NCI-H69 (cell line): ENCODE data around the gene RIMS1.

ENCODE experiments used
- DNase-seq: peaks from one replicate; lab custom pipeline; 2025; lab: John Stamatoyannopoulos, UW

The RIMS1 gene

DNA sequence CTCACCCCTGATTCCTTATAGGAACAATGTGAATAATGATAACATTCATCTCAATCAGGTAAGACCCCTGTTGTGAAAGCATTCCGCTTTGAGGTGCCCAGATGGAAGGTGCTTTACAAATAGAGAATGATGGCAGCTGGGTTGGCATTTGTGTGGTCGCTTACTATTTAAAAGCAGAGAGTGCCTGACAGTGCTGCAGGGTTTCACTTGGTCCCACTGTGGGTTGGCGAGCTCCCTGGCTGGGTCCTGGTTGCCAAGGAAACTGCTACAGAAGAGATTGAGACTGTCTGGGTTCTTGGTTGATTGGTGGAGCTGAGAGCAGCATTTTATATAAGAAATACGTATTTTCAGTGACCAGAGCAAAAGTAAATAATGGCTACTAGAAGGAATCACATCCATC is 528.3 kb downstream of the RIMS1 start:
- no peak for DNase-seq

DNA sequence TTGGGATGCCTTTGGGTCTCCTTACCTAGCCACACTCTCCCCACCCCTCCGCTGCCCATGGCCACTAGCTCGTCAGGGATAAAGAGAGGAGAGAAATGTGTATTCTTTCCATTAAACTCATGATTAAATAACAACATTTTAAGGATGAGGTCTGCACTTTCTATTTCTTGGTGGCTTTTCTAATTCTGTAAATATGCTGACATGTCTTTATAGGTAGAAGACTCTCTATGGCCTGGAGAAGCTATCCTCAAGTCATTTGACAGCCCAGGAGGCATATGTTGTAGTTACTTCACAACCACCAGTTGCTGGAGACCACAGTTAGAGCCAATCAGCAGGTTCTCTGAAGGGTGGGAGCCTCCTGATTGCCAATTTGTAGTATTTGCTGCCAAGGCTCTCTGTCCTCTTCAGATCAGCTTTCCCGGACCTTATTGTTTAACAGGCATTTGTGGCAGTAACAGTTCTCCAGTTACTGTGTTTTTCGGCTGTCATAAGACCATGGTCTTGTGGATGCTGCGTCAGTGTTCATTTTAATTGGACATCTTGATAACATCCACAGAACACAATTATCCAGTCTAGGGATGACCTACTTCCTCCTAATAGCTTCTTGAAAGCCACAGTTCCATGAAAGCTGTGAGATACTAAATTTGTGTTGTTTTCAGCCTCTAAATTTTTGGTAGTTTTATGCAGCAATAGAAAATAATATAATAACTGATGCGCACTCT is 530.6 kb downstream of the RIMS1 start:
- no peak for DNase-seq

DNA sequence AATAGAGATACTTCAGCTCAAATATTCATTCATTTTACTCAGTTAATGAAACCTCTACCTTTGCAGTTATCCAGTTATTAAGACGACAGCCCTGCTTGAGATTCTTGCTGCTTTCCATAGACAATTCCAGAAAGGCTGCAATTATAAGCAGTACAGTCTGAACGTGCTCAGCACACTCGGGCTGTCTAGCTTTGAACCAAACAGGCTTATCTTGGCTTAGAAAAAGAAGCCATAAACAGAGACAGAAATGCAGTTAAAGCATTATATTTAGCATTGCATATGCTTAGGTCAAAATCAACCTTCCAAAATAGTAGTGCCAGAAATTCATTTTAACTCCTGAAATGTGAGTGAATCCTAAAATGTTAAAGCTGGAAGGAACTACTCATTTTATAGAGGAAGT is 531.4 kb downstream of the RIMS1 start:
- DNase-seq: no peak

DNA sequence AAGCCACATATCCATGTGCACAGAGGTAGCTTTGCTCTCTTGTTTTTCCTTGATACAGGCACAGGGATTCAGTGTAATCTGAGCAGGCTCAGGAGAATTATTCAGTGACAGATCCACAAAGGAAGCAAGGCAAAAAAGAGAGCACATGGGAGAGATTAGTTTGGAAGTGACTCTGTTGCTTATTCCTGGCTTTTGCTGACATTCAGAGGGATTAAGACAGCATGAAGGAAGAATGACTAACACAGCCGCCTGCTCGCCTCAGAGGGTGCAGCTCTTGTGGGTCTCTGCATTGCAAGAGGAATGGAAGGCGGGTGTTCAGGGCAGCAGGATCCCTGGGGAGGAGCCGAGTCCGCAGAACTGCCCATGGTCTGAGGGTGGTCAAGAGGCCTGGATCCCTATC is 532.1 kb downstream of the RIMS1 start:
- DNase-seq: no peak

DNA sequence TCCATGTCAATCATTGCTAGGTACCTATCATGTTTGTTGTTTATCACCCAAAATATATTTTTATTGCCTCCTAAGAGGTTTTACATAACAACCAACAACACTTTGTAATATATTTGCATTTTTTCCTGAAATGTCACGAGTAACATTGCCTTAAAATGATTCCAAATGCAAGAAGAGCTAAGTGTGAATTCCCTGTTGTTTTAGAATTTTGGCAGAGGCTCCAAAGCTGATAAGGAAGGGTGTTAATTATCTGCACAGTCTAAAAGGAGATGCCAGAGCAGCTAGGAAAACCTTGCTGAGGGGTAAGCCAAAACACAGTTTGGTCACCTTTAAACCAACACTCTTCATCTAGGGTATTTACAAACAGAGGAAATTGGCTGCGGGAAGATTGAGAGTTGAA is 533.6 kb downstream of the RIMS1 start:
- no peak for DNase-seq

DNA sequence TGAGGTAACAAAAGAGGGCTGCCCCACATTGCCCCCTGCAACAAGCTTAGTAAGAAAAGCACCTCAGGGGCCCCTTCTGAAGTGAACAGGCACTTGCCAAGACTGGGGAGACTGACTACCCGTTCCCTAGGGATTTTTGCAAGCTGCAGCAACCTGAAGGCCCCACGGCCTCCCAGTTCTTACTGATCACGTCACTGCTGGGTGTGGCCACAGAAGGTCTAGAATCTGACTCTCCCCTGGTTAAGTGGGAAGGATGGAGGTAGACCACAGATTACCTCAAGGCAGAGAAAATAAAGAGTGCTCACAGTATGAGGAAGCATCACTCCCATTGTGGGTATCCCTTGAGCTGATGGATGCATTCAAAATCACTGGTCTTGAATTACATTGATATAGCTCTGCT is 534.1 kb downstream of the RIMS1 start:
- no peak for DNase-seq

DNA sequence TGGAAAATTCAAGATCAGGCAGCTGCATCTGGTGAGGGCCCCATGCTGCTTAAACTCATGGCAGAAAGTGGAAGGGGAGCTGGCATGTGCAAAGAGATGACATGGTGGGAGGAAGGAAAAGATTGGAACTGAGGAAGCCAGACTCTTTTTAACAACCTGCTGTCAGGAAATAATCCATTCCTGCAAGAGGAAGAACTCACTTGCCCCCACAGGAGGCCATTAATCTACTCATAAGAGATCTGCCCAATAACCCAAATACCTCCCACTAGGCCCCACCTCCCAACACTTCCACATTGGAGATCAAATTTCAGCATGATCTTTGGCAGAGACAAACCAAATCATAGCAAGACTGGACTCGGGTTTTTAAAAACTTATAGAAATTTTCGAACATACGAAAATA is 535.0 kb downstream of the RIMS1 start:
- DNase-seq: no peak

DNA sequence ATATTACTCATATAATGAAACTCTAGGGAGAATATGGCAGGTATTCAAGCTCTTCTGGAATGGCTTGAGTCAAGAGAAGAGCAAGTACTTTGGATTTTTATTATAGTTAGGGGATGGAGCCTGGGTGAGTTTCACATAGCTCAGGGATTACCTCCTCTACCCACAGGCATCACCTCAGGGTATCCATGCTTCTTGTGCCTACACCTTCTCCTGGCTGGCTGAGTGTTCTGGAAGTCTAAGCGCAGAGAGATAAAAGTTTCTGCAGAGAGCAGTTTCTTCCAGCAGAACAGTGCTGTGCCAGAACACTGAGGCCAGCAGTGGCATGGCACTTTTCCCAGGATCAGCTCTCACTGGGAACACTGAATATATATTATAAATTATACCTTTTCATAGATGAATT is 535.8 kb downstream of the RIMS1 start:
- no peak for DNase-seq

DNA sequence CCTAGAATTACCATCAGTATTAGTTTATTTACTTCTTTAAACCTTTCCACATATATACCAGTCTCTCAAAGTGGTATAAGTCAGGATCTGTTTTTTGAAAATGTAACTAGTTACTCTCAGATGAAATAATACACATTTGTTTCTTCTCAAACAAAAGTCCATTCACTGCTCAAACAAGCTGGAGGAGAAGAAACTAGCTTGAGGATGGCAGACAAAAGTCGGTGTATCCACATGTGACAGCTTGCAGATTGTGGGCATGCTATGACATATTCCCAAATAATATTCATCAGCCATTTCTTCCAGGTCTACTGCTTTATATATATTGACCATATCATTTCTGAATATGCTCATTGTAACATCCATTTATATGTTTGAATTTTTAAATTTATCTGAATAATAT is 538.1 kb downstream of the RIMS1 start:
- no peak for DNase-seq

DNA sequence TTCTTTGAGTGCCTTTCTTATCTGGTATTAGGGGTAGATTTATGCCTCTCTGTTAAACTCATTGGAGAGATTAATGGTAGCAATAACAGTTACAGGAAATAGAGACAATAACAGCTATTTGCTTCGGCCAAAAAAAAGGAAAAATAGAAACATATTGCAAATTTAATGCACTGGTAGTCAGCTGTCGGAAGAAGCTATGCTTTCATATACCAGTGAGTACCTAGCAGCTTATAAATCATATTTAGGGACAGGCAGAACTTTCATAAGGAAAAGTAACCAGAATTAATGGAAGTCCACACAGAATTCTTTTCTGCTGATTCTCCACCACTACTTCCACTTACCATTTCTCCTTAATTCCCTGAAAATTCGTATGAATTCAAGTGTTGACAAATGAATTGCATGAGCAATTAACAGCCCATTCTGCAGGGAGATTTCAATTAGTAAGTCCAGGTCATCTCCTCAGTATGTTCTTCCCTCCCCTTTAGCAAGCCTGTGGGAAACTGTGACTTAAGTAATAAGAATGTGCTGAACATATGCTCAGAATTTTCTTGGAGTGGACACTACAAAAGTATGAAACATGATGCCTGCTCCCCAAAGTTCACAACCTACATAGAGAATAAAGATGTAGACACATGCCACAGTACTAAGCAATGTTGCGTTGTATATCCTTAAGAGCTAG is 538.8 kb downstream of the RIMS1 start:
- no peak for DNase-seq

DNA sequence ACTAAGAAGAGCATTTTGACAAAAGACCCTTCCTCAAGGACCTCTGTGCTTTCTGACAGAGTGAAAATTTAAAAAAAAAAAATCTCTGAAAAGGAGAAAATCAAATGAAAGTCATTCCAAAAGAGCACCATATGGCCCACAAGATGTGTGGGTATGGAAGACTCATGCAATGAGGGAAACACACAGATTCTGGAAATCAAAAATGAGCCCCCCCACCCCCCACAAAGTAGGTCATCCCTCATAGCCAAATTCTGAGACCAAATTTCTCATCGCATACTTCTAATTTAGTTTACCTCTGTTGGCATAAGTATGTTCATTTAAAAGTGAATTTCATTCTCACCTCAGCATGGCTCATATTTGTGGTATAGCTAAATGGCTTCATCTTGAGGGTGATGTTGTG is 554.3 kb downstream of the RIMS1 start:
- DNase-seq: no peak

DNA sequence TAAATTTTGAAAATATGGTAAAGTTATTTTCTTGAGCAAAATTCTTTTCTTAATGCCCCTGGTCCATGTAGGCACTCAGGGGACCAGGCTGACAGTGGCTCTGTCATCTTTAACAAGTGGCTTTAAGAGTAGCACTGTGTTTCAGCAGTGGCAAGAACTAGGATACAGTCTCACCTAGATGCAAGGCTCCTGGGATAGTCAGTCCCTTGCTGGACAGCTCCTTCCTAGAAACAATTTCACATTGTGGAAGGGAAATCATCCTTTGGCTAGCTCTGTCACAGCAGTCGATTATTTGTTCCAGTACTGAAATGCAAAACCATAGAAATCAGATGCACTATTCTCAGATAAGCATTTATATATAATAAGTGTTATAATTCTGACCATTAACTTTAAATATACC is 560.1 kb downstream of the RIMS1 start:
- no peak for DNase-seq
